HepG2 (cell line): ENCODE data around the gene NEAT1. TPM values are rescaled to one million over a fixed set of nuclear protein-coding genes. Genes with fewer than 3 reads are reported as not detected.
A peak's percentile ranks its signal among the peaks of the same experiment; 100 is the strongest.

Experiments
- CREB1 ChIP-seq, 2 experiments: fragments of 450-650 bp in 1 of 2; IDR thresholded peaks; 2 replicates each; pipeline ENCODE4 v1.6.1; 2016 to 2017; ENCODE audit warnings: control low read depth in 1 of 2, mild to moderate bottlenecking in 1 of 2, missing compliant biosample characterization in 1 of 2, missing genetic modification characterization in 1 of 2
- GMEB1 ChIP-seq: sonication (generic); formaldehyde crosslinking; IDR thresholded peaks from 2 replicates; pipeline ENCODE4 v1.5.1; 2020; ENCODE audit warnings: missing genetic modification reagents, mild to moderate bottlenecking, borderline replicate concordance
- GRHL1 ChIP-seq: sonication (generic); formaldehyde crosslinking; conservative IDR thresholded peaks from 2 replicates; pipeline ENCODE4 v1.8.0; 2022; ENCODE audit warnings: missing genetic modification reagents
- MYNN ChIP-seq: sonication (generic); formaldehyde crosslinking; IDR thresholded peaks from 2 replicates; pipeline ENCODE4 v1.4.0; 2020; ENCODE audit warnings: mild to moderate bottlenecking, low read depth, missing genetic modification reagents
- POLR2AphosphoS5 ChIP-seq: IDR thresholded peaks from 2 replicates; pipeline ENCODE4 v1.6.1; 2012; ENCODE audit warnings: low read depth, low read length
- RELA ChIP-seq: sonication (generic); formaldehyde crosslinking; IDR thresholded peaks from 2 replicates; pipeline ENCODE4 v1.4.0; 2020; ENCODE audit warnings: missing genetic modification reagents
- SAP130 ChIP-seq: IDR thresholded peaks from 2 replicates; pipeline ENCODE4 v1.6.1; 2016; ENCODE audit warnings: low read depth
- SETDB1 ChIP-seq: sonication (generic); formaldehyde crosslinking; IDR thresholded peaks from 2 replicates; pipeline ENCODE4 v1.5.1; 2020; ENCODE audit warnings: missing genetic modification reagents, mild to moderate bottlenecking, borderline replicate concordance
- SNAI1 ChIP-seq: sonication (generic); formaldehyde crosslinking; IDR thresholded peaks from 2 replicates; pipeline ENCODE4 v1.5.0; 2020; ENCODE audit warnings: mild to moderate bottlenecking, missing genetic modification reagents, borderline replicate concordance
- TEAD2 ChIP-seq: sonication (generic); formaldehyde crosslinking; IDR thresholded peaks from 2 replicates; pipeline ENCODE4 v1.9.0; 2021; ENCODE audit warnings: missing genetic modification reagents
- TFDP1 ChIP-seq: IDR thresholded peaks from 2 replicates; pipeline ENCODE4 v1.6.1; 2016; ENCODE audit warnings: missing compliant biosample characterization, missing genetic modification reagents, borderline replicate concordance
- ZKSCAN1 ChIP-seq: fragments of 150-350 bp; IDR thresholded peaks from 2 replicates; pipeline ENCODE4 v1.6.1; 2014; ENCODE audit warnings: low read length
- ZNF350 ChIP-seq: sonication (generic); formaldehyde crosslinking; IDR thresholded peaks from 2 replicates; pipeline ENCODE4 v1.4.0; 2020; ENCODE audit warnings: mild to moderate bottlenecking, low read depth, missing genetic modification reagents, borderline replicate concordance
- ZNF362 ChIP-seq: sonication (generic); formaldehyde crosslinking; IDR thresholded peaks from 2 replicates; pipeline ENCODE4 v1.4.0; 2020; ENCODE audit warnings: missing genetic modification reagents, mild to moderate bottlenecking, borderline replicate concordance
- ZNF414 ChIP-seq: sonication (generic); formaldehyde crosslinking; IDR thresholded peaks from 2 replicates; pipeline ENCODE4 v1.5.0; 2020; ENCODE audit warnings: missing genetic modification reagents
- ZNF432 ChIP-seq: sonication (generic); formaldehyde crosslinking; IDR thresholded peaks from 2 replicates; pipeline ENCODE4 v1.5.0; 2020; ENCODE audit warnings: missing genetic modification reagents, mild to moderate bottlenecking, borderline replicate concordance
- ZNF446 ChIP-seq: sonication (generic); formaldehyde crosslinking; IDR thresholded peaks from 2 replicates; pipeline ENCODE4 v1.5.0; 2020; ENCODE audit warnings: mild to moderate bottlenecking, missing genetic modification reagents
- ZNF552 ChIP-seq: sonication (generic); formaldehyde crosslinking; IDR thresholded peaks from 2 replicates; pipeline ENCODE4 v1.9.0; 2022; ENCODE audit warnings: missing genetic modification reagents, mild to moderate bottlenecking, borderline replicate concordance
- ZNF766 ChIP-seq: sonication (generic); formaldehyde crosslinking; IDR thresholded peaks from 2 replicates; pipeline ENCODE4 v1.5.0; 2020; ENCODE audit warnings: missing genetic modification reagents, borderline replicate concordance
- ZNF772 ChIP-seq: sonication (generic); formaldehyde crosslinking; IDR thresholded peaks from 2 replicates; pipeline ENCODE4 v1.5.0; 2020; ENCODE audit warnings: mild to moderate bottlenecking, missing genetic modification reagents
- ZNF781 ChIP-seq: sonication (generic); formaldehyde crosslinking; IDR thresholded peaks from 2 replicates; pipeline ENCODE4 v1.5.1; 2020; ENCODE audit warnings: borderline replicate concordance, mild to moderate bottlenecking, missing genetic modification reagents; ENCODE audit errors: not compliant biosample characterization
- ZNF878 ChIP-seq: sonication (generic); formaldehyde crosslinking; IDR thresholded peaks from 2 replicates; pipeline ENCODE4 v1.8.1; 2023; ENCODE audit warnings: mild to moderate bottlenecking, missing genetic modification reagents, moderate library complexity
- ZNF879 ChIP-seq: sonication (generic); formaldehyde crosslinking; IDR thresholded peaks from 2 replicates; pipeline ENCODE4 v1.8.1; 2023; ENCODE audit warnings: missing genetic modification reagents
- polyA plus RNA-seq, 8 experiments: library from polyadenylated mRNA; depleted of rRNA in 3 of 8; stranded (reverse) in 7 of 8; unstranded in 1 of 8; fragments of >200 nt; fragmentation: Illumina TruSeq in 4 of 8; extraction: Trizol in 4 of 8; gene quantifications; 2 replicates each; pipeline versions ENCODE4 v1.2.1 to v1.2.3, GENCODE V29; 2011 to 2016; ENCODE audit warnings: low read depth in 4 of 8, missing spikeins in 1 of 8, mixed read lengths in 1 of 8; ENCODE audit not compliant: insufficient read depth in 1 of 8
- total RNA-seq, 5 experiments: library from RNA; depleted of rRNA; stranded (reverse); fragments of >200 nt; fragmentation: Illumina TruSeq; extraction: Trizol; gene quantifications; 2 replicates each; pipeline ENCODE4 v1.2.3, GENCODE V29; 2016; ENCODE audit warnings: low read depth in 1 of 5

Gene NEAT1
- total and polyA plus RNA-seq, 2 of the 13 experiments (the other 11 are each of a cell fraction or from before 2014, with no cell fraction given), result 20.5 to 41.2 TPM

GRCh38 chr11:65425971-65426838 is 3.6 kb downstream of the NEAT1 start (continued):
- TF ChIP-seq GRHL1 (CRISPR knock-in tag), result no peak
- TF ChIP-seq POLR2AphosphoS5, result peak; percentile 49; the same call in 1 of the 2 replicates
- TF ChIP-seq ZNF766 (CRISPR knock-in tag), result no peak
- TF ChIP-seq SETDB1, result no peak
- TF ChIP-seq ZNF414, result no peak
- no peak for TF ChIP-seq ZKSCAN1
- TF ChIP-seq SAP130 (CRISPR knock-in tag), result peak; percentile 28
- TF ChIP-seq ZNF879 (CRISPR knock-in tag), result no peak
- TF ChIP-seq ZNF350, result no peak
- TF ChIP-seq MYNN (CRISPR knock-in tag), result no peak
- TF ChIP-seq RELA, result no peak
- TF ChIP-seq TFDP1, result no peak
- no peak for TF ChIP-seq ZNF432 (CRISPR knock-in tag)
- no peak for TF ChIP-seq ZNF878 (CRISPR knock-in tag)
- no peak for TF ChIP-seq SNAI1 (CRISPR knock-in tag)
- no peak for TF ChIP-seq TEAD2 (CRISPR knock-in tag)
- TF ChIP-seq GMEB1 (CRISPR knock-in tag), result no peak
- TF ChIP-seq ZNF362 (CRISPR knock-in tag), result no peak
- TF ChIP-seq ZNF446 (CRISPR knock-in tag), result no peak
- TF ChIP-seq ZNF781 (CRISPR knock-in tag), result no peak
- no peak for TF ChIP-seq ZNF772 (CRISPR knock-in tag)
- TF ChIP-seq CREB1 (IDR thresholded peaks at IDR 0.05), result peak; percentile 87
- no peak for TF ChIP-seq CREB1 (CRISPR knock-in tag; IDR thresholded peaks at IDR 0.05)
- no peak for TF ChIP-seq ZNF552 (CRISPR knock-in tag)
